Neural progenitor cell (in vitro differentiated cells): ENCODE results near the gene PTPRN2.

Source experiments
- CTCF ChIP-seq: fragments of 200-600 bp; sonication (generic); IDR thresholded peaks from 2 replicates; pipeline ENCODE4 v1.5.1; 2017; ENCODE audit warnings: antibody characterized with exemption, mild to moderate bottlenecking
- EZH2phosphoT487 ChIP-seq: fragments of 200-600 bp; sonication (generic); IDR thresholded peaks from 2 replicates; pipeline ENCODE4 v1.6.1; 2017; ENCODE audit warnings: antibody characterized with exemption

GRCh38 chr7:158556721-158557440 is 30.7 kb downstream of the PTPRN2 start:
- TF ChIP-seq CTCF = no peak
- no peak for TF ChIP-seq EZH2phosphoT487
